IPS-15b (cell line): Measurements from ENCODE around the gene KCNC1.

Experiments used
- H3K27me3 ChIP-seq: one replicate; pipeline ENCODE4 v1.6.1; 2013; ENCODE audit warnings: low read length; ENCODE audit not compliant: control insufficient read depth, insufficient read depth
- H3K36me3 ChIP-seq: one replicate; pipeline ENCODE4 v1.6.1; 2013; ENCODE audit warnings: low read length; ENCODE audit not compliant: control insufficient read depth, insufficient read depth
- H3K4me1 ChIP-seq: one replicate; pipeline ENCODE4 v1.6.1; 2013; ENCODE audit warnings: mild to moderate bottlenecking, low read length; ENCODE audit not compliant: control insufficient read depth, insufficient read depth
- H3K4me3 ChIP-seq: one replicate; pipeline ENCODE4 v1.5.1; 2013; ENCODE audit warnings: low read depth, low read length
- H3K9ac ChIP-seq: one replicate; pipeline ENCODE4 v1.6.1; 2013; ENCODE audit warnings: low read depth, mild to moderate bottlenecking, low read length
- H3K9me3 ChIP-seq: one replicate; pipeline ENCODE4 v1.6.1; 2013; ENCODE audit warnings: mild to moderate bottlenecking, low read length; ENCODE audit not compliant: control insufficient read depth, insufficient read depth

The KCNC1 gene

GRCh38 chr11:17772704-17773600 is 38.4 kb downstream of the KCNC1 start:
- H3K36me3 ChIP-seq = no peaks in the 10 kb centered on the region
- no peaks in the 10 kb centered on the region for H3K9me3 ChIP-seq
- no peaks in the 10 kb centered on the region for H3K4me1 ChIP-seq
- no peaks in the 10 kb centered on the region for H3K27me3 ChIP-seq
- H3K9ac ChIP-seq = no peak overlapping the region
- H3K4me3 ChIP-seq = no peak overlapping the region

DNA sequence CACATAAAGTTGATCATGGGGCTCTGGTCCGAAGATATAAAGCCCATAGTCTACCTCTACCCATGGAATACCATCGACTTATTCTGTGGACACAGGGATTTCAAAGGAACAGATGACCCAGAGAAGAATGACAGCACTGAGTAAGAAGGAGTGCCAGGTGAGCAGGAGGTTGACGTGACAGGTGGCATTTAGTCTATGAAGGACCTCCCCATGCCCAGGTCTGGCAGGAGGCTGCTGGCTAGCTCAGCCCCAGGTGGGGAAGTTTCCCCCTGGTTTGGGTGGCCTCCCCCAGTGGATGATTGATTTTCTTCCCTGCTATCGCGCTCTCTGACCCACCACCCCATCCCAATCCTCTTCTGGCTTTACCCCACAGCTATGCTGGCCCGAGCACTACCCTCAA is 39.1 kb downstream of the KCNC1 start:
- H3K4me3 ChIP-seq = no peak overlapping the region
- H3K9ac ChIP-seq = no peak overlapping the region

GRCh38 chr11:17774232-17775034 is 39.9 kb downstream of the KCNC1 start:
- H3K9me3 ChIP-seq = no peaks in the 10 kb centered on the region
- H3K4me1 ChIP-seq = no peaks in the 10 kb centered on the region
- no peaks in the 10 kb centered on the region for H3K27me3 ChIP-seq
- H3K4me3 ChIP-seq = no peak overlapping the region
- no peak overlapping the region for H3K9ac ChIP-seq
- no peaks in the 10 kb centered on the region for H3K36me3 ChIP-seq

More for the DNA sequence above, 39.1 kb downstream of the KCNC1 start:
- Histone ChIP-seq H3K27me3 (no peaks in the 10 kb centered on the region), H3K4me1 (no peaks in the 10 kb centered on the region), H3K9me3 (no peaks in the 10 kb centered on the region), H3K36me3 (no peaks in the 10 kb centered on the region)

GRCh38 chr11:17775035-17775348 is 40.4 kb downstream of the KCNC1 start:
- Histone ChIP-seq H3K9ac (no peak overlapping the region), H3K9me3 (no peaks in the 10 kb centered on the region), H3K36me3 (no peaks in the 10 kb centered on the region), H3K4me1 (no peaks in the 10 kb centered on the region), H3K27me3 (no peaks in the 10 kb centered on the region), H3K4me3 (no peak overlapping the region)

DNA sequence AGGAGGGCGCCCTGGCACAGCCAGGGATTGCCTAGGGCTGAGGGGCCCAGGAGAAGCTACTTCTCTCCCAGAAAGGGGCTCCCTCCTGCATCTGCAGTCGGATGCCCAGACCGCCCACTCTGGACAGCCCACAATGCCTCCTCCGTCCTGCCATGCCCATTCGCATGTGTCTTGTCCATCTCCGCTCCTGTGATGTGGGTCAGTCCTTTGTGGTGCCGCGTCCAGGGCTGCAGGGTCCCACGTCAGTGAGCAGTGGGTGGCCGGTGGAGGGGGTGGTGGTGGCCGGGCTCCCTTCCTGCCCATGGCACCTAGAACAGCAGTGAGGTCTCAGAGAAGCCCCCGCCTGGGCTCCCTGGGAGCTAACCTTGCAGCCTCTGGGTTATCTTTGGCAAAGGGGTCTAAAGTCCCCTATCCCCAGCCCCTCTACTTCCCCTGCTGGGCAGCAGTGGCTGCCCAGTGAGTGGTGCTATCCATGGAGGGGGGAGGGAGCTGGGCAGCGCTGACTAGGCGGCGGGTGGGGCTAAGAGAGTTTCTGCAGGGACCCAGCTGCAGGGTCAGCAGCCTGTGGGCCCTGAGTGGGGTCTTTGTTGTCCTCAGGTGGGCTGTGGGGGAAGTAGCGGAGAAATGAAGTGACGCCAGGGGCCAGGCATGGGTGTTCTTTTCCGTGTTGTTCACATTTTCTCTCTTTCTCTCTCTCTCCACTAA is 41.1 kb downstream of the KCNC1 start:
- Histone ChIP-seq H3K27me3 (no peaks in the 10 kb centered on the region), H3K4me3 (no peak overlapping the region), H3K36me3 (no peaks in the 10 kb centered on the region), H3K4me1 (no peaks in the 10 kb centered on the region), H3K9ac (no peak overlapping the region), H3K9me3 (no peaks in the 10 kb centered on the region)

DNA sequence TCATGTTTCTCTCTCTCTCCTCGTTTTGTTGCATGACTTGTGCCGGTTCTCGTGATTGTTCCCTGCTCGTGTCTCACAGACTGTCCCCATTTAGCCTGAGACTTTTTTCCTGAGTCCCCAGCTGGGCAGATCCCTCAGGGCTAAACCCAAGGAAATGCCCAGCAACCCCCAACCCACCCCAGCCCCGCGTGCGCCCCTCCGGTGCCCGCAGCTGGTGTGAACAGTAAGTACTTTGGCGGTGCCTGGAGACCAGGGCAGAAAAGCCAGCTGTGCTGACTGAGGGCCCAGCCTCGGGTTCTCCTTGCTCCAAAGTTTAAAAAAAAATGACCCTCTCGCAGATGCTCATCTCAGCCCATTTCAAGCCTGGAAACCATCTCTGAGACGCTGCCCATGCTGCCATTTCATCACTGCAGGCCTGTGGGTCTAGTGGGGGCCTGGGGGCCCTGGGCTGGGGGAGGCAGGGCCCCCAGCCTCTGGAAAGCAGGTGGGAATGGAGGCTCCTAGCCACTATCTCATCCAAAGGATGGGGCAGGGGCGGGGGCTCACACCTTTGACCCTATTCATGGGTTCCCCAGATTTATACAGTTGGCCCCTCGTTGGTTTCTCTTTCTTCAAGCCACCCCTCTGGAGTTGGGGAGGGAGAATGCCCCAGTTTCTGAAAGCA is 41.8 kb downstream of the KCNC1 start:
- H3K9ac ChIP-seq = no peak overlapping the region

GRCh38 chr11:17777086-17777737 is 42.6 kb downstream of the KCNC1 start:
- Histone ChIP-seq H3K9me3 (no peaks in the 10 kb centered on the region), H3K9ac (no peak overlapping the region), H3K4me3 (no peak overlapping the region), H3K27me3 (no peaks in the 10 kb centered on the region), H3K36me3 (no peaks in the 10 kb centered on the region), H3K4me1 (no peaks in the 10 kb centered on the region)

More for the DNA sequence above, 41.8 kb downstream of the KCNC1 start:
- Histone ChIP-seq H3K27me3 (no peaks in the 10 kb centered on the region), H3K9me3 (no peaks in the 10 kb centered on the region), H3K4me3 (no peak overlapping the region), H3K4me1 (no peaks in the 10 kb centered on the region), H3K36me3 (no peaks in the 10 kb centered on the region)

GRCh38 chr11:17777738-17778091 is 43.1 kb downstream of the KCNC1 start:
- no peaks in the 10 kb centered on the region for H3K9me3 ChIP-seq
- no peak overlapping the region for H3K4me3 ChIP-seq
- no peaks in the 10 kb centered on the region for H3K27me3 ChIP-seq
- H3K9ac ChIP-seq = no peak overlapping the region
- H3K36me3 ChIP-seq = no peaks in the 10 kb centered on the region
- H3K4me1 ChIP-seq = no peaks in the 10 kb centered on the region

- no peaks in the 10 kb centered on the region for H3K27me3 ChIP-seq
- no peak overlapping the region for H3K9ac ChIP-seq
- no peaks in the 10 kb centered on the region for H3K36me3 ChIP-seq
- H3K9me3 ChIP-seq = no peaks in the 10 kb centered on the region
- no peak overlapping the region for H3K4me3 ChIP-seq
- H3K4me1 ChIP-seq = no peaks in the 10 kb centered on the region
These were observed 43.8 kb downstream of the KCNC1 start for GRCh38 chr11:17778352-17778751.

GRCh38 chr11:17778956-17779860 is 44.6 kb downstream of the KCNC1 start:
- Histone ChIP-seq H3K9me3 (no peaks in the 10 kb centered on the region), H3K4me3 (no peak overlapping the region), H3K27me3 (no peaks in the 10 kb centered on the region), H3K9ac (no peak overlapping the region), H3K36me3 (no peaks in the 10 kb centered on the region), H3K4me1 (no peaks in the 10 kb centered on the region)
